HG03064 (cell line): ENCODE results near the gene ANTXRL.
"Not testable (repeated sequence)": the region's sequence is repeated elsewhere in the genome, so short reads cannot be mapped to it uniquely, and the experiment has no call there.

Source experiments
- ATAC-seq: cut with Tn5 transposase; IDR thresholded peaks from one replicate; pipeline ENCODE4 v1.9.1; 2021; ENCODE audit warnings: low read depth; ENCODE audit not compliant: unreplicated experiment

Gene ANTXRL

GRCh38 chr10:46293832-46294640 lies 7.2 kb downstream of the ANTXRL start:
- ATAC-seq, result no peak

- no peak for ATAC-seq
Measured at GRCh38 chr10:46294641-46295220, 7.9 kb downstream of the ANTXRL start.

- not testable (repeated sequence) for ATAC-seq
Measured at GRCh38 chr10:46295350-46296010, 8.7 kb downstream of the ANTXRL start.

- ATAC-seq, result not testable (repeated sequence)
Measured at GRCh38 chr10:46296086-46296485, 9.3 kb downstream of the ANTXRL start.

- ATAC-seq, result no peak
Measured at GRCh38 chr10:46296641-46297141, 9.9 kb downstream of the ANTXRL start.

GRCh38 chr10:46297406-46298204 lies 10.8 kb downstream of the ANTXRL start:
- no peak for ATAC-seq

GRCh38 chr10:46298477-46299285 lies 11.9 kb downstream of the ANTXRL start:
- no peak for ATAC-seq

- no peak for ATAC-seq
Measured at GRCh38 chr10:46299286-46299535, 12.4 kb downstream of the ANTXRL start.

- ATAC-seq, result no peak
Measured at GRCh38 chr10:46299536-46300369, 13.0 kb downstream of the ANTXRL start.

- ATAC-seq, result not testable (repeated sequence)
Measured at GRCh38 chr10:46300370-46300711, 13.5 kb downstream of the ANTXRL start.

GRCh38 chr10:46301056-46301645 lies 14.4 kb downstream of the ANTXRL start:
- ATAC-seq, result no peak

- no peak for ATAC-seq
Measured at GRCh38 chr10:46301721-46302479, 15.1 kb downstream of the ANTXRL start.

- ATAC-seq, result not testable (repeated sequence)
Measured at GRCh38 chr10:46302765-46303352, 16.1 kb downstream of the ANTXRL start.

- ATAC-seq, result no peak
Measured at GRCh38 chr10:46304062-46304461, 17.3 kb downstream of the ANTXRL start.

- ATAC-seq, result not testable (repeated sequence)
Measured at GRCh38 chr10:46304671-46305070, 17.9 kb downstream of the ANTXRL start.

GRCh38 chr10:46305079-46305818 lies 18.5 kb downstream of the ANTXRL start:
- ATAC-seq, result no peak

GRCh38 chr10:46305986-46306385 lies 19.2 kb downstream of the ANTXRL start:
- no peak for ATAC-seq
